ENCODE results near the gene FITM2. TPM values are rescaled to one million over a fixed set of nuclear protein-coding genes. Genes with fewer than 3 reads are reported as not detected.

FITM2 gene
- total RNA-seq, 4 donors from 2014 or later, result 1.2 to 9.8 (median 6.7) TPM

DNA sequence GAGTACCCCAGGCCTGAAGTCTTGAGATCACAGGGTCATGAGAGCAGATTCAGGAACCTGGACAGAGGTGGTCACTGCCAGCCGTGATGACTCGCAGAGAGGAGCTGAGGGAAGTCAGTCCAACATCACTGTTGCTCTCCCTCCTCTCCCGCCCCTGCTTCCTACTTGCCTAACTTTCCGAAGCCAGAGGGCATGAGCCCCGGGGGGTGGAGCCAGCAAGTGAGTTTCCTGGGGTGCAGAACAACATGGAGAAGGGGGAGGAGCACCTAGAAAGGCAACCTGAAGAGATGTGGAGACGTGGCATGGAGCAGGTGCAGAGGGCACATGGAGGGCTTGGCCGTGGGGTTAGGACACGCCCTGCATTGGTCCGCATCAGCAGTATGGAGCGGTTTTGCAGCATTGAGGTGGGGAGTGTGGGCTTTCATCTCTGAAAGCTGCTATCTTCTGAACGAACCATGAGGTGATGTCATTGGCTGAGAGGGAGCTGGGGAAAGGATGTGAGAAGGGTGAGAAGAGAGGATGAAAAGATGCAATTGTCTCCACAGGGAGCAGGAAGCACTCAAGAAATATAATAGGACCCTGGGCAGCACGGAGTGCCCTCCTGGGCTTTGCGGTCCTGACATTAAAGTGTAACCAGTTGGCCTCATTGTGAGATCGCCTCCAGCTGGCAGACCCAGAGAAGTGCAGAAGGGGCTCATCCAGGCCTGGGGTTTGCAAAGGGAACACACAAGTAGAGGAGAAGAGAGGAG, 38.9 kb downstream of the FITM2 start:
- no peaks in the 10 kb centered on the region for H3K27me3 ChIP-seq
- no peak for DNase-seq
- no peak overlapping the region for H3K4me3 ChIP-seq
- H3K9me3 ChIP-seq, result no peaks in the 10 kb centered on the region
- no peak overlapping the region for H3K27ac ChIP-seq
- no peaks in the 10 kb centered on the region for H3K36me3 ChIP-seq
- H3K4me1 ChIP-seq, result no peaks in the 10 kb centered on the region
- intact Hi-C loops (cut with DNase I; ENCODE audit: low total_unique reads), result no loop called here
- no peak for TF ChIP-seq POLR2A (IDR thresholded peaks at IDR 0.05)
- TF ChIP-seq, protein P1, sequence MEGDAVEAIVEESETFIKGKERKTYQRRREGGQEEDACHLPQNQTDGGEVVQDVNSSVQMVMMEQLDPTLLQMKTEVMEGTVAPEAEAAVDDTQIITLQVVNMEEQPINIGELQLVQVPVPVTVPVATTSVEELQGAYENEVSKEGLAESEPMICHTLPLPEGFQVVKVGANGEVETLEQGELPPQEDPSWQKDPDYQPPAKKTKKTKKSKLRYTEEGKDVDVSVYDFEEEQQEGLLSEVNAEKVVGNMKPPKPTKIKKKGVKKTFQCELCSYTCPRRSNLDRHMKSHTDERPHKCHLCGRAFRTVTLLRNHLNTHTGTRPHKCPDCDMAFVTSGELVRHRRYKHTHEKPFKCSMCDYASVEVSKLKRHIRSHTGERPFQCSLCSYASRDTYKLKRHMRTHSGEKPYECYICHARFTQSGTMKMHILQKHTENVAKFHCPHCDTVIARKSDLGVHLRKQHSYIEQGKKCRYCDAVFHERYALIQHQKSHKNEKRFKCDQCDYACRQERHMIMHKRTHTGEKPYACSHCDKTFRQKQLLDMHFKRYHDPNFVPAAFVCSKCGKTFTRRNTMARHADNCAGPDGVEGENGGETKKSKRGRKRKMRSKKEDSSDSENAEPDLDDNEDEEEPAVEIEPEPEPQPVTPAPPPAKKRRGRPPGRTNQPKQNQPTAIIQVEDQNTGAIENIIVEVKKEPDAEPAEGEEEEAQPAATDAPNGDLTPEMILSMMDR (IDR thresholded peaks at IDR 0.05), result no peak

DNA sequence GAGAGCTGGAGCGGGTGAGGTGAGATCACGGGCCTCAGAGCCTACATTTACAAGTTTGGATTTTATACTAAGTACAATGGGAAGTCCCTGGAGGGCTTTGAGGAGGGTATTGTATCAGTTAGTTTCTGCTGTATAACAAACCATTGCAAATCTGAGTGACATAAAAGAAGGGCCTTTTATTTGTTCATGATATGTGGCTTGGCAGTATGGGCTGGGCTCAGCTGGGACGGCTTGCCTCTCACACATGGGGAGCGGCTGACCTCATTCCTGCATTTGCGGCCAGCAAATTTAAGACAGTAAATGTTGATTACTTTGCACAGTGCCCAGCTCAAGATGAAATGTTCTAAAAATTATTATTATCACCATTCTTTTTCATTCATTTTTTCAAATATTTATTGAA, 42.2 kb downstream of the FITM2 start:
- Histone ChIP-seq H3K27me3 (no peaks in the 10 kb centered on the region), H3K27ac (no peak overlapping the region), H3K36me3 (no peaks in the 10 kb centered on the region), H3K4me1 (no peaks in the 10 kb centered on the region), H3K4me3 (no peak overlapping the region), H3K9me3 (no peaks in the 10 kb centered on the region)
- DNase-seq, result no peak
- TF ChIP-seq POLR2A (IDR thresholded peaks at IDR 0.05), result no peak
- TF ChIP-seq, protein P1 (IDR thresholded peaks at IDR 0.05), result no peak
- intact Hi-C loops (cut with DNase I; ENCODE audit: low total_unique reads), result no loop called here

DNA sequence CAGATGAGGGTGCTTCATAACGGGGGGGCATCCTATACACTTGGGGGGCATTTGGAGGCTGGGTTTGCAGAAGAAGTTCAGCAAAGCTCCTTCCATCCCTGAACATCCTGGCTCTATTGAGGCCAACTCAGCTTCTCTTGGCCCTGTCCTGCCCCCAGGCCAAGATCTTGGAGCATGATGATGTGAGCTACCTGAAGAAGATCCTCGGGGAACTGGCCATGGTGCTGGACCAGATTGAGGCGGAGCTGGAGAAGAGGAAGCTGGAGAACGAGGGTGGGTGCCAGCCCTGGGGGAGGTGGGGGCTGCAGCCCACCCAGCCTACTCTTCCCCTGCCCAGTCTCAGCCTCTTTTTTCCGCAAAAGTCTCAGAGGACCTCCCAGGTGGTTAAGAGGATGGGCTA, 46.7 kb downstream of the FITM2 start:
- DNase-seq, result no peak
- no peak overlapping the region for H3K27ac ChIP-seq
- H3K4me1 ChIP-seq, result no peaks in the 10 kb centered on the region
- H3K4me3 ChIP-seq, result no peak overlapping the region
- no peaks in the 10 kb centered on the region for H3K9me3 ChIP-seq
- no peak for TF ChIP-seq POLR2A (IDR thresholded peaks at IDR 0.05)
- TF ChIP-seq, protein P1 (IDR thresholded peaks at IDR 0.05), result no peak
- no peaks in the 10 kb centered on the region for H3K27me3 ChIP-seq
- no peaks in the 10 kb centered on the region for H3K36me3 ChIP-seq
- intact Hi-C loops (cut with DNase I; ENCODE audit: low total_unique reads), result no loop called here

DNA sequence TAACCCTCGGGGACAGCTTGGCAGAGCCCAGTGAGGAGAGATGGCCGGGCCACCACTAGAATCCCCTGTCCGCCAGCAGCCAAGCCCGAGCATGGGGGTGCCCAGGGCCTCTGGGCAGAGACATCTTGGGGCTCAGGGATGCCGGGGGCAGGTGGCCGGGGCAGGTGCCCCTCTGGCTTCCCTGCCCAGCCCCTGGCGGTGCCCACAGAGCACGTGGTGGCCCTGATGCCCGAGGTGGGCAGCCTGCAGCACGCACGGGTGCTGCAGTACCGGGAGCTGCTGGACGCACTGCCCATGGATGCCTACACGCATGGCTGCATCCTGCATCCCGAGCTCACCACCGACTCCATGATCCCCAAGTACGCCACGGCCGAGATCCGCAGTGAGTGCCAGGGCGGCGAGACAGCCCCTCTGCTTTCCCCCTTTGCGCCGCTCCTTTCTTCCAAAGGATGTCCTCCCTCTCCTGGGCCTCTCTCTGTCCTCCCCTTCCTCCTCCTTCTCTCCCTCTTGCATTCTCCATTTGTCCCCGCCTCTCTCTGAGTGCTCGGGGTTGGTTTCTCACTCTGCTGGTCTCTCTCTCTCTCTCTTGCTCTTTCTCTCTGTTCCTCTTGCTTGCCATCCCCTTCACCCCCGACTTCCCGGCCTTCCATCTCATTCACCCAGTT, 52.6 kb downstream of the FITM2 start:
- no peaks in the 10 kb centered on the region for H3K9me3 ChIP-seq
- no peak for TF ChIP-seq POLR2A (IDR thresholded peaks at IDR 0.05)
- TF ChIP-seq, protein P1 (IDR thresholded peaks at IDR 0.05), result no peak
- intact Hi-C loops (cut with DNase I; ENCODE audit: low total_unique reads), result no loop called here
- no peaks in the 10 kb centered on the region for H3K27me3 ChIP-seq
- H3K36me3 ChIP-seq, result no peaks in the 10 kb centered on the region
- H3K4me3 ChIP-seq, result no peak overlapping the region
- H3K27ac ChIP-seq, result no peak overlapping the region
- DNase-seq, result no peak
- H3K4me1 ChIP-seq, result no peaks in the 10 kb centered on the region

DNA sequence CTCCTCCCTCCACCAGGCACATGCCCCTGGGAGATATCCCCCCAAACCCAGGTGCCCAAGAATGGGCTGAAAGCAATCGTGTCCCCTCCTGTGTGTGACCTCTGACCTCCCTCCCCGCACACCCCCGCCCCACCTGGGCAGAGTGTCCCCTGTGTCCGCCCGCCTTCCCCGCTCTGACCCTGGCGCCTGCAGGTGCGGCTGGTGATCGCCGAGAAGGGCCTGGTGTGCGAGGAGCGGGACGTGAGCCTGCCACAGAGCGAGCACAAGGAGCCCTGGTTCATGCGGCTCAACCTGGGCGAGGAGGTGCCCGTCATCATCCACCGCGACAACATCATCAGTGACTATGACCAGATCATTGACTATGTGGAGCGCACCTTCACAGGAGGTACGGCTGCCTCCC, 54.0 kb downstream of the FITM2 start:
- DNase-seq, result no peak
- Histone ChIP-seq H3K9me3 (no peaks in the 10 kb centered on the region), H3K4me3 (no peak overlapping the region), H3K27ac (no peak overlapping the region), H3K4me1 (no peaks in the 10 kb centered on the region), H3K36me3 (no peaks in the 10 kb centered on the region), H3K27me3 (no peaks in the 10 kb centered on the region)
- intact Hi-C loops (cut with DNase I; ENCODE audit: low total_unique reads), result no loop called here
- TF ChIP-seq, protein P1 (IDR thresholded peaks at IDR 0.05), result no peak
- TF ChIP-seq POLR2A (IDR thresholded peaks at IDR 0.05), result no peak

All from uterus (tissue), 4 donors.